ENCODE data around the gene DCBLD1. TPM values are rescaled to one million over a fixed set of nuclear protein-coding genes. Genes with fewer than 3 reads are reported as not detected.

Gene DCBLD1
- total and polyA plus RNA-seq, 2 of the 13 experiments (the other 11 are each of a cell fraction or from before 2014, with no cell fraction given), result 23.2 to 41.5 TPM

DNA sequence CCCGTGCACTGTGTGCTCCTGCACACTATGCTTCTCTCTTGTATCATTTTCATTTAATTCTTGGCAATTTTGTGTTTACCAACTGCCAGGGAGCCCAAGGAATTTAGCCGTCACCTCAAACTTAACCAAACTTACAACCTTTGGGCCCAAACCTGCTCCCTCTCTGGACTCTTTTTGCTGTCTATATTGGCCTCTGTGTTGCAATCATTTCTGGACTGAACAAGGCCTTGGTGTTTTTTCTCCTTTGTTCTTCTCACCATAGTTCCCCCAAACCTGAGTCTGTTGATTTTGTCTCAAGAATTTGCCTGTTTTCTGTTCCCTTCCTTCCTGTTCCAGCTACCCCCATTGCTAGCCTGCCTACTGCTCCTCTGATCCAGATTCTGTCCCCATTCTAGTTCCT lies 19.2 kb downstream of the DCBLD1 start (continued):
- TF ChIP-seq ZNF205 (CRISPR knock-in tag; IDR thresholded peaks at IDR 0.05), result no peak
- TF ChIP-seq PAX8 (CRISPR knock-in tag; IDR thresholded peaks at IDR 0.05; ENCODE audit: borderline replicate concordance), result no peak
- no peak for TF ChIP-seq ZMAT3 (CRISPR knock-in tag; conservative IDR thresholded peaks at IDR 0.05)
- TF ChIP-seq, protein P1, sequence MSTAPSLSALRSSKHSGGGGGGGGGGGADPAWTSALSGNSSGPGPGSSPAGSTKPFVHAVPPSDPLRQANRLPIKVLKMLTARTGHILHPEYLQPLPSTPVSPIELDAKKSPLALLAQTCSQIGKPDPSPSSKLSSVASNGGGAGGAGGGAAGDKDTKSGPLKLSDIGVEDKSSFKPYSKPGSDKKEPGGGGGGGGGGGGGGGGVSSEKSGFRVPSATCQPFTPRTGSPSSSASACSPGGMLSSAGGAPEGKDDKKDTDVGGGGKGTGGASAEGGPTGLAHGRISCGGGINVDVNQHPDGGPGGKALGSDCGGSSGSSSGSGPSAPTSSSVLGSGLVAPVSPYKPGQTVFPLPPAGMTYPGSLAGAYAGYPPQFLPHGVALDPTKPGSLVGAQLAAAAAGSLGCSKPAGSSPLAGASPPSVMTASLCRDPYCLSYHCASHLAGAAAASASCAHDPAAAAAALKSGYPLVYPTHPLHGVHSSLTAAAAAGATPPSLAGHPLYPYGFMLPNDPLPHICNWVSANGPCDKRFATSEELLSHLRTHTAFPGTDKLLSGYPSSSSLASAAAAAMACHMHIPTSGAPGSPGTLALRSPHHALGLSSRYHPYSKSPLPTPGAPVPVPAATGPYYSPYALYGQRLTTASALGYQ (CRISPR knock-in tag; IDR thresholded peaks at IDR 0.05), result no peak
- no peak for TF ChIP-seq FOSL2 (CRISPR knock-in tag; IDR thresholded peaks at IDR 0.05)
- TF ChIP-seq TGIF2 (CRISPR knock-in tag; IDR thresholded peaks at IDR 0.05), result 0 out of 2 replicates have a peak, but pooled peaks have one; percentile 29
- TF ChIP-seq POGZ (CRISPR knock-in tag; IDR thresholded peaks at IDR 0.05), result peak; percentile 48; the same call in 1 of the 2 replicates
- no peak for TF ChIP-seq FOXM1 (CRISPR knock-in tag; IDR thresholded peaks at IDR 0.05)
- TF ChIP-seq ZNF557 (CRISPR knock-in tag; IDR thresholded peaks at IDR 0.05), result no peak
- no peak for TF ChIP-seq ZSCAN22 (CRISPR knock-in tag; IDR thresholded peaks at IDR 0.05)
- TF ChIP-seq, protein P2, sequence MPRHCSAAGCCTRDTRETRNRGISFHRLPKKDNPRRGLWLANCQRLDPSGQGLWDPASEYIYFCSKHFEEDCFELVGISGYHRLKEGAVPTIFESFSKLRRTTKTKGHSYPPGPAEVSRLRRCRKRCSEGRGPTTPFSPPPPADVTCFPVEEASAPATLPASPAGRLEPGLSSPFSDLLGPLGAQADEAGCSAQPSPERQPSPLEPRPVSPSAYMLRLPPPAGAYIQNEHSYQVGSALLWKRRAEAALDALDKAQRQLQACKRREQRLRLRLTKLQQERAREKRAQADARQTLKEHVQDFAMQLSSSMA (CRISPR knock-in tag; IDR thresholded peaks at IDR 0.05), result no peak
- TF ChIP-seq ZKSCAN1 (IDR thresholded peaks at IDR 0.05; ENCODE audit: low read length), result no peak
- TF ChIP-seq AGO2 (optimal IDR thresholded peaks at IDR 0.05; ENCODE audit: low read depth, low read length), result no peak
- TF ChIP-seq HOXA3 (CRISPR knock-in tag; IDR thresholded peaks at IDR 0.05), result peak; percentile 29; the same call in 1 of the 2 replicates
- no peak for TF ChIP-seq ZNF430 (CRISPR knock-in tag; IDR thresholded peaks at IDR 0.05)
- no peak for TF ChIP-seq ZNF317 (CRISPR knock-in tag; IDR thresholded peaks at IDR 0.05)
- no peak for TF ChIP-seq PHF5A (CRISPR knock-in tag; IDR thresholded peaks at IDR 0.05; ENCODE audit: low read depth, unreplicated experiment)
- no peak for TF ChIP-seq HNRNPUL1 (IDR thresholded peaks at IDR 0.05; ENCODE audit: low read depth, low read length)
- TF ChIP-seq PPARG (CRISPR knock-in tag; conservative IDR thresholded peaks at IDR 0.05), result 0 out of 2 replicates have a peak, but pooled peaks have one; percentile 27
- no peak for TF ChIP-seq TEAD2 (CRISPR knock-in tag; IDR thresholded peaks at IDR 0.05)
- no peak for TF ChIP-seq CREB1 (IDR thresholded peaks at IDR 0.05)
- TF ChIP-seq CREB1 (CRISPR knock-in tag; IDR thresholded peaks at IDR 0.05), result no peak
- TF ChIP-seq, protein P3, sequence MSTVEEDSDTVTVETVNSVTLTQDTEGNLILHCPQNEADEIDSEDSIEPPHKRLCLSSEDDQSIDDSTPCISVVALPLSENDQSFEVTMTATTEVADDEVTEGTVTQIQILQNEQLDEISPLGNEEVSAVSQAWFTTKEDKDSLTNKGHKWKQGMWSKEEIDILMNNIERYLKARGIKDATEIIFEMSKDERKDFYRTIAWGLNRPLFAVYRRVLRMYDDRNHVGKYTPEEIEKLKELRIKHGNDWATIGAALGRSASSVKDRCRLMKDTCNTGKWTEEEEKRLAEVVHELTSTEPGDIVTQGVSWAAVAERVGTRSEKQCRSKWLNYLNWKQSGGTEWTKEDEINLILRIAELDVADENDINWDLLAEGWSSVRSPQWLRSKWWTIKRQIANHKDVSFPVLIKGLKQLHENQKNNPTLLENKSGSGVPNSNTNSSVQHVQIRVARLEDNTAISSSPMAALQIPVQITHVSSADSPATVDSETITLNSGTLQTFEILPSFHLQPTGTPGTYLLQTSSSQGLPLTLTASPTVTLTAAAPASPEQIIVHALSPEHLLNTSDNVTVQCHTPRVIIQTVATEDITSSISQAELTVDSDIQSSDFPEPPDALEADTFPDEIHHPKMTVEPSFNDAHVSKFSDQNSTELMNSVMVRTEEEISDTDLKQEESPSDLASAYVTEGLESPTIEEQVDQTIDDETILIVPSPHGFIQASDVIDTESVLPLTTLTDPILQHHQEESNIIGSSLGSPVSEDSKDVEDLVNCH (CRISPR knock-in tag; IDR thresholded peaks at IDR 0.05), result no peak
- TF ChIP-seq SATB2 (CRISPR knock-in tag; IDR thresholded peaks at IDR 0.05), result no peak
- no peak for TF ChIP-seq SYNCRIP (IDR thresholded peaks at IDR 0.05; ENCODE audit: insufficient read depth, low read depth, low read length)
- TF ChIP-seq, protein P4, sequence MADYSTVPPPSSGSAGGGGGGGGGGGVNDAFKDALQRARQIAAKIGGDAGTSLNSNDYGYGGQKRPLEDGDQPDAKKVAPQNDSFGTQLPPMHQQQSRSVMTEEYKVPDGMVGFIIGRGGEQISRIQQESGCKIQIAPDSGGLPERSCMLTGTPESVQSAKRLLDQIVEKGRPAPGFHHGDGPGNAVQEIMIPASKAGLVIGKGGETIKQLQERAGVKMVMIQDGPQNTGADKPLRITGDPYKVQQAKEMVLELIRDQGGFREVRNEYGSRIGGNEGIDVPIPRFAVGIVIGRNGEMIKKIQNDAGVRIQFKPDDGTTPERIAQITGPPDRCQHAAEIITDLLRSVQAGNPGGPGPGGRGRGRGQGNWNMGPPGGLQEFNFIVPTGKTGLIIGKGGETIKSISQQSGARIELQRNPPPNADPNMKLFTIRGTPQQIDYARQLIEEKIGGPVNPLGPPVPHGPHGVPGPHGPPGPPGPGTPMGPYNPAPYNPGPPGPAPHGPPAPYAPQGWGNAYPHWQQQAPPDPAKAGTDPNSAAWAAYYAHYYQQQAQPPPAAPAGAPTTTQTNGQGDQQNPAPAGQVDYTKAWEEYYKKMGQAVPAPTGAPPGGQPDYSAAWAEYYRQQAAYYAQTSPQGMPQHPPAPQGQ (CRISPR knock-in tag; IDR thresholded peaks at IDR 0.05; ENCODE audit: borderline replicate concordance), result no peak
- peak; percentile 89 for TF ChIP-seq CEBPB (IDR thresholded peaks at IDR 0.05; ENCODE audit: borderline replicate concordance, low read depth, low read length)
- TF ChIP-seq KLF15 (CRISPR knock-in tag; IDR thresholded peaks at IDR 0.05; ENCODE audit: borderline replicate concordance), result no peak
